GM21825 (cell line): ENCODE measurements around the gene PDXDC1.
"Not testable (repeated sequence)": the region's sequence is repeated elsewhere in the genome, so short reads cannot be mapped to it uniquely, and the experiment has no call there.

Experiments
- ATAC-seq: cut with Tn5 transposase; IDR thresholded peaks from one replicate; pipeline ENCODE4 v1.9.1; 2021; ENCODE audit warnings: mild to moderate bottlenecking, moderate library complexity; ENCODE audit not compliant: unreplicated experiment

Gene PDXDC1

GRCh38 chr16:15008647-15009046, 33.8 kb downstream of the PDXDC1 start:
- ATAC-seq = not testable (repeated sequence)

- not testable (repeated sequence) for ATAC-seq
These were observed 38.1 kb downstream of the PDXDC1 start for GRCh38 chr16:15012941-15013340.

GRCh38 chr16:15015671-15016070, 40.8 kb downstream of the PDXDC1 start:
- not testable (repeated sequence) for ATAC-seq

GRCh38 chr16:15016354-15016753, 41.5 kb downstream of the PDXDC1 start:
- not testable (repeated sequence) for ATAC-seq

- ATAC-seq = not testable (repeated sequence)
These were observed 42.2 kb downstream of the PDXDC1 start for GRCh38 chr16:15016951-15017580.

- ATAC-seq = not testable (repeated sequence)
These were observed 46.6 kb downstream of the PDXDC1 start for GRCh38 chr16:15021429-15021828.

- peak; percentile 75 for ATAC-seq
These were observed 47.4 kb downstream of the PDXDC1 start for GRCh38 chr16:15022194-15022593.

- ATAC-seq = not testable (repeated sequence)
These were observed 48.7 kb downstream of the PDXDC1 start for GRCh38 chr16:15023381-15024077.

GRCh38 chr16:15024858-15025199, 50.0 kb downstream of the PDXDC1 start:
- ATAC-seq = not testable (repeated sequence)

- ATAC-seq = not testable (repeated sequence)
These were observed 50.6 kb downstream of the PDXDC1 start for GRCh38 chr16:15025234-15025951.

- not testable (repeated sequence) for ATAC-seq
These were observed 52.2 kb downstream of the PDXDC1 start for GRCh38 chr16:15027051-15027450.

GRCh38 chr16:15027503-15028344, 52.9 kb downstream of the PDXDC1 start:
- not testable (repeated sequence) for ATAC-seq

GRCh38 chr16:15028345-15028715, 53.5 kb downstream of the PDXDC1 start:
- not testable (repeated sequence) for ATAC-seq

GRCh38 chr16:15028801-15029698, 54.2 kb downstream of the PDXDC1 start:
- not testable (repeated sequence) for ATAC-seq

- not testable (repeated sequence) for ATAC-seq
These were observed 54.9 kb downstream of the PDXDC1 start for GRCh38 chr16:15029749-15030148.

- no peak for ATAC-seq
These were observed 56.4 kb downstream of the PDXDC1 start for GRCh38 chr16:15031179-15031578.

GRCh38 chr16:15031586-15031985, 56.8 kb downstream of the PDXDC1 start:
- no peak for ATAC-seq

GRCh38 chr16:15032547-15033308, 57.9 kb downstream of the PDXDC1 start:
- ATAC-seq = no peak

GRCh38 chr16:15033309-15033707, 58.5 kb downstream of the PDXDC1 start:
- no peak for ATAC-seq
